ENCODE results near the gene SNCAIP.

DNA sequence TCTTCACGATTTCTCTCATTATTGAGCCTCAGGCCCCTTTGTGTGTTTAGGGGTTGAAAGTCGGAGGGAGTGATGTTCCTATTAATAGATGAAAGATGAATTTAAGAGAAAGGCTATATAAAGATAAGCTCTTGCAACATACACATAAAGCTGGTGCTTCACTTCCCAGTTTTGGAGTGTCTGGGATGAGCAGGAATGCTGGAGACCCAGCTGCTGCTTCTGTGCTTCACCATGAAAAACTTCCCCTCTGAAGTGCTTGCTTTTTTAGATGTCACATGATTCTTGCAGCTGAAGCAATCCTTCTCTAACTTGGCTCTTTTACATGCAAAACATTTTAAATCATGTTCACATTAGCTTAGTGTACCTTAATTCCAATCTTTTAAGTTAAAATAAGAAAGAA lies 19.7 kb upstream of the SNCAIP start:
- no peak for TF ChIP-seq SPI1 (IDR thresholded peaks at IDR 0.05; ENCODE audit: low read depth, low read length)
- no peak for TF ChIP-seq POLR2A (IDR thresholded peaks at IDR 0.05; ENCODE audit: low read depth, low read length)
- no peak for TF ChIP-seq POLR2AphosphoS5 (IDR thresholded peaks at IDR 0.05; ENCODE audit: low read depth, low read length)
- no peak for TF ChIP-seq TAF1 (IDR thresholded peaks at IDR 0.05; ENCODE audit: low read depth, low read length)
- no peak for TF ChIP-seq PAX5 (IDR thresholded peaks at IDR 0.05; ENCODE audit: insufficient read depth, low read length, severe bottlenecking)
- no peak for TF ChIP-seq POU2F2 (IDR thresholded peaks at IDR 0.05; ENCODE audit: low read depth, low read length)
